Stomach (tissue), 9 donors: ENCODE data around the gene WNT3. TPM values are rescaled to one million over a fixed set of nuclear protein-coding genes. Genes with fewer than 3 reads are reported as not detected.

Experiments
- DNase-seq, 2 donors: peaks; one replicate each; pipeline versions ENCODE4 v3.0.0 to v3.0.0-alpha.2; 2013 to 2019
- H3K27ac ChIP-seq, 5 donors: fragments of 200-600 bp in 4 of 5; sonication (generic) in 4 of 5; one replicate each; pipeline ENCODE4 v1.5.1; 2013 to 2019; ENCODE audit warnings: mild to moderate bottlenecking in 1 of 5, moderate library complexity in 1 of 5
- H3K27me3 ChIP-seq, 3 donors: fragments of 200-600 bp; sonication (generic); one replicate each; pipeline ENCODE4 v1.5.1; 2017 to 2019; ENCODE audit warnings: mixed run types in 1 of 3
- H3K36me3 ChIP-seq, 4 donors: fragments of 200-600 bp; sonication (generic); 1 replicate in 3 of 4; 2 replicates in 1 of 4; pipeline ENCODE4 v1.5.1; 2016 to 2019
- H3K4me1 ChIP-seq, 4 donors: fragments of 200-600 bp; sonication (generic); one replicate each; pipeline ENCODE4 v1.5.1; 2016 to 2019
- H3K4me3 ChIP-seq, 4 donors: fragments of 200-600 bp; sonication (generic) in 3 of 4; one replicate each; pipeline ENCODE4 v1.5.1; 2016 to 2019; ENCODE audit warnings: mild to moderate bottlenecking in 1 of 4
- H3K9me3 ChIP-seq, 4 donors: fragments of 200-600 bp; sonication (generic); one replicate each; pipeline ENCODE4 v1.5.1; 2016 to 2019
- EP300 ChIP-seq: sonication (generic); formaldehyde crosslinking; IDR thresholded peaks from one replicate; pipeline ENCODE4 v1.6.1; 2017; ENCODE audit warnings: antibody characterized with exemption
- POLR2A ChIP-seq, 4 donors: fragments of 450-650 bp; IDR thresholded peaks; one replicate each; pipeline ENCODE4 v1.6.1; 2016; ENCODE audit warnings: antibody characterized with exemption in 4 of 4, control low read depth in 2 of 4, mild to moderate bottlenecking in 1 of 4, moderate library complexity in 1 of 4
- POLR2AphosphoS5 ChIP-seq, 3 donors: sonication (generic); formaldehyde crosslinking; IDR thresholded peaks; one replicate each; pipeline ENCODE4 v1.6.1; 2016; ENCODE audit warnings: antibody characterized with exemption in 3 of 3
- whole genome bisulfite sequencing, 5 donors: extraction: QIAGEN DNeasy Blood & Tissue Kit in 3 of 5; methylation state at CpG; one replicate each; pipeline versions ENCODE4 v1.1.5 to v1.1.7; 2013 to 2018; 5-methylcytosine and 5-hydroxymethylcytosine counted together
- intact Hi-C: fragments of 100-400 bp; cut with DNase I; formaldehyde crosslinking; loops from one replicate; pipeline ENCODE4 v1.15.1; 2023; ENCODE audit warnings: low total_unique reads
- polyA plus RNA-seq, 3 donors: library from polyadenylated mRNA; stranded (reverse); fragments of 200-250 nt; gene quantifications; one replicate each; pipeline ENCODE4 v1.2.3, GENCODE V29; 2013
- total RNA-seq, 5 donors: library from RNA; depleted of rRNA; stranded (reverse); fragments of >200 nt; gene quantifications; one replicate each; pipeline versions ENCODE4 v1.1.0 to v1.2.3, GENCODE V29; 2014 to 2016
- TF ChIP-seq, protein P1 (sequence below), 7 experiments: fragments of 450-650 bp in 4 of 7; fragments of 200-600 bp in 3 of 7; sonication (generic) in 3 of 7; IDR thresholded peaks; one replicate each; pipeline ENCODE4 v1.5.1; 2016 to 2019; ENCODE audit warnings: antibody characterized with exemption in 7 of 7, control low read depth in 2 of 7, mild to moderate bottlenecking in 1 of 7
- donor health status: healthy with polysubstance abuse.
- donor health status: Bipolar disorder and iron deficiency.
- donor health status: healthy.

Gene WNT3
- total and polyA plus RNA-seq, 8 donors: 0.14 to 0.73 (median 0.34) TPM; not detected in 2

DNA sequence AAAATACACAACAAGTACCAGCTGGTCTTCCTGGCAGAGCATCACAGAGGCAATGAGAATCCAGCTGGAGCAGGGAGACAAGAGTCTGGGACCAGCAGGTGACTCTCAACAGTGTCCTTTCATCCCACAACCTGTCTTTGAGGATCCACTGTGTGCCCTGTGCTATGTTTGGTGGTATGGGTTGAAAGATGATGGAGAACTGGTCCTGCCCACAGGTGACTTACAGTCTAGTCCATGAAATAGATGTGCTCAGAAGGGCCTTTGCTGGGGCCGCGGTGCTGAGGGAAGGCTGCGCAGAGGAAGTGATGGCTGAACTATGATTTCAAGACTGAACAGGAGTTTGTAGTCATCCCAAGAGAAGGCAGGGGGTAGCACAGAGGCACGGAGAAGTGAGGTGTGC is 17.9 kb downstream of the WNT3 start:
- no peak for TF ChIP-seq POLR2AphosphoS5 (IDR thresholded peaks at IDR 0.05)
- TF ChIP-seq EP300: no peak
- no peak for TF ChIP-seq POLR2A (IDR thresholded peaks at IDR 0.05)
- TF ChIP-seq, protein P1, sequence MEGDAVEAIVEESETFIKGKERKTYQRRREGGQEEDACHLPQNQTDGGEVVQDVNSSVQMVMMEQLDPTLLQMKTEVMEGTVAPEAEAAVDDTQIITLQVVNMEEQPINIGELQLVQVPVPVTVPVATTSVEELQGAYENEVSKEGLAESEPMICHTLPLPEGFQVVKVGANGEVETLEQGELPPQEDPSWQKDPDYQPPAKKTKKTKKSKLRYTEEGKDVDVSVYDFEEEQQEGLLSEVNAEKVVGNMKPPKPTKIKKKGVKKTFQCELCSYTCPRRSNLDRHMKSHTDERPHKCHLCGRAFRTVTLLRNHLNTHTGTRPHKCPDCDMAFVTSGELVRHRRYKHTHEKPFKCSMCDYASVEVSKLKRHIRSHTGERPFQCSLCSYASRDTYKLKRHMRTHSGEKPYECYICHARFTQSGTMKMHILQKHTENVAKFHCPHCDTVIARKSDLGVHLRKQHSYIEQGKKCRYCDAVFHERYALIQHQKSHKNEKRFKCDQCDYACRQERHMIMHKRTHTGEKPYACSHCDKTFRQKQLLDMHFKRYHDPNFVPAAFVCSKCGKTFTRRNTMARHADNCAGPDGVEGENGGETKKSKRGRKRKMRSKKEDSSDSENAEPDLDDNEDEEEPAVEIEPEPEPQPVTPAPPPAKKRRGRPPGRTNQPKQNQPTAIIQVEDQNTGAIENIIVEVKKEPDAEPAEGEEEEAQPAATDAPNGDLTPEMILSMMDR (IDR thresholded peaks at IDR 0.05): no peak
- H3K9me3 ChIP-seq: no peaks in the 10 kb centered on the region
- H3K27ac ChIP-seq: no peak overlapping the region
- DNase-seq: no peak
- peaks cover 0 to 10% (median under 1%) of the 10 kb centered on the region in 3 donors for H3K27me3 ChIP-seq
- intact Hi-C loops: no loop called here
- H3K4me3 ChIP-seq: no peak overlapping the region
- no peaks in the 10 kb centered on the region for H3K36me3 ChIP-seq
- H3K4me1 ChIP-seq: no peaks in the 10 kb centered on the region
- WGBS, 5 donors: 90 to 99% (median 96%) methylated on average over 4 of the region's 4 CpGs

- H3K36me3 ChIP-seq: no peaks in the 10 kb centered on the region
- H3K27ac ChIP-seq: no peak overlapping the region
- H3K27me3 ChIP-seq: peaks cover 0 to 41% (median 13%) of the 10 kb centered on the region in 3 donors
- H3K4me3 ChIP-seq: no peak overlapping the region
- H3K4me1 ChIP-seq: no peaks in the 10 kb centered on the region
- DNase-seq: no peak
- no peak for TF ChIP-seq POLR2AphosphoS5 (IDR thresholded peaks at IDR 0.05)
- TF ChIP-seq POLR2A (IDR thresholded peaks at IDR 0.05): no peak
- TF ChIP-seq EP300: no peak
- TF ChIP-seq, protein P1 (IDR thresholded peaks at IDR 0.05): no peak
- intact Hi-C loops: no loop called here
- WGBS, 5 donors: 58 to 68% (median 62%) methylated on average over 8 of the region's 8 CpGs
- no peaks in the 10 kb centered on the region for H3K9me3 ChIP-seq
These were observed 21.4 kb downstream of the WNT3 start for GRCh38 chr17:46796956-46797530.

GRCh38 chr17:46796524-46796923 is 22.0 kb downstream of the WNT3 start:
- no peaks in the 10 kb centered on the region for H3K9me3 ChIP-seq
- H3K4me1 ChIP-seq: no peaks in the 10 kb centered on the region
- no peak for DNase-seq
- H3K27me3 ChIP-seq: peaks cover 0 to 46% (median 13%) of the 10 kb centered on the region in 3 donors
- WGBS, 5 donors: 69 to 75% (median 71%) methylated on average over 7 of the region's 7 CpGs
- intact Hi-C loops: no loop called here
- no peak overlapping the region for H3K27ac ChIP-seq
- TF ChIP-seq POLR2A (IDR thresholded peaks at IDR 0.05): no peak
- no peak for TF ChIP-seq EP300
- TF ChIP-seq POLR2AphosphoS5 (IDR thresholded peaks at IDR 0.05): no peak
- TF ChIP-seq, protein P1 (IDR thresholded peaks at IDR 0.05): no peak
- no peak overlapping the region for H3K4me3 ChIP-seq
- H3K36me3 ChIP-seq: no peaks in the 10 kb centered on the region

DNA sequence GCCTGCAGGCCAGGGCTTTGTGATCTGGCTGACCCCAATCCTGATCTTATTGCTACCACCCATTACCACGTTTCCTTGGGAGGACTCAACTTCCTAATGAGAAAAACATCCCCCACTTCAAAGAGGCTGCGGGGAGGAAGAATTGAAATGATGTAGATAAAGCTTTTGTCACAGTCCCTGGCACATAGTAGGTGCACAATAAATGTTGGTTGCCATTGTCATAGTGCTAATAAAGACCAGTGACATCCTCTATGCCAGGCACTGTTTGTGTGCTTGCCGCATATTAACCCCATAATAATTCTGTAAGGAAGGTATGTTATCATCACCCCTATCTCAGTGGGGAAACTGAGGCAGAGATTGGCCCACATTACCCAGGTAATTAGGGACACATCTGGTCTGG is 22.4 kb downstream of the WNT3 start:
- no peaks in the 10 kb centered on the region for H3K36me3 ChIP-seq
- peaks cover 0 to 50% (median 13%) of the 10 kb centered on the region in 3 donors for H3K27me3 ChIP-seq
- H3K27ac ChIP-seq: no peak overlapping the region
- no peaks in the 10 kb centered on the region for H3K9me3 ChIP-seq
- H3K4me1 ChIP-seq: no peaks in the 10 kb centered on the region
- TF ChIP-seq POLR2A (IDR thresholded peaks at IDR 0.05) (no peak), POLR2AphosphoS5 (IDR thresholded peaks at IDR 0.05) (no peak), EP300 (no peak)
- TF ChIP-seq, protein P1 (IDR thresholded peaks at IDR 0.05): no peak
- DNase-seq: no peak
- H3K4me3 ChIP-seq: no peak overlapping the region
- intact Hi-C loops: no loop called here
- WGBS, 5 donors: 62 to 78% (median 65%) methylated on average over 3 of the region's 3 CpGs
